Endothelial cell (in vitro differentiated cells): Measurements from ENCODE around the gene GATA3. TPM values are rescaled to one million over a fixed set of nuclear protein-coding genes. Genes with fewer than 3 reads are reported as not detected.

Experiments used
- DNase-seq: peaks from one replicate; pipeline ENCODE4 v3.0.0; 2021; ENCODE audit warnings: low spot score
- H3K27ac Mint-ChIP-seq: one replicate; pipeline ENCODE4 v1.8.0; 2021; ENCODE audit warnings: mixed read lengths, inconsistent platforms; ENCODE audit not compliant: unreplicated experiment
- H3K27me3 Mint-ChIP-seq: one replicate; pipeline ENCODE4 v1.8.0; 2021; ENCODE audit warnings: mild to moderate bottlenecking, moderate library complexity, mixed read lengths, inconsistent platforms; ENCODE audit not compliant: unreplicated experiment
- H3K36me3 Mint-ChIP-seq: one replicate; pipeline ENCODE4 v1.8.0; 2021; ENCODE audit warnings: mild to moderate bottlenecking, low read depth, mixed read lengths, inconsistent platforms; ENCODE audit not compliant: unreplicated experiment
- H3K4me1 Mint-ChIP-seq: one replicate; pipeline ENCODE4 v1.8.0; 2021; ENCODE audit warnings: mild to moderate bottlenecking, mixed read lengths, inconsistent platforms; ENCODE audit not compliant: unreplicated experiment
- H3K4me3 Mint-ChIP-seq: one replicate; pipeline ENCODE4 v1.8.0; 2021; ENCODE audit warnings: mild to moderate bottlenecking, mixed read lengths, inconsistent platforms; ENCODE audit not compliant: unreplicated experiment
- H3K9me3 Mint-ChIP-seq: one replicate; pipeline ENCODE4 v1.8.0; 2021; ENCODE audit warnings: mixed read lengths, inconsistent platforms; ENCODE audit not compliant: unreplicated experiment
- total RNA-seq: library from RNA; stranded (reverse); fragmentation: NEBNext Ultra II Directional; extraction: Animal tissue kit (Norgen Biotek cat#: 25700); gene quantifications from one replicate; pipeline ENCODE4 v1.2.1, GENCODE V29; 2021; ENCODE audit not compliant: unreplicated experiment
- TF ChIP-seq, protein P1 (sequence below): fragments of 200-600 bp; sonication (generic); IDR thresholded peaks from one replicate; pipeline ENCODE4 v1.5.0; 2021; ENCODE audit warnings: antibody characterized with exemption; ENCODE audit not compliant: unreplicated experiment

Gene GATA3
- total RNA-seq, 1 donor from 2014 or later = 70.9 TPM

- peaks cover 3% of the 10 kb centered on the region for H3K36me3 Mint-ChIP-seq
These were observed 40.9 kb upstream of the GATA3 start for GRCh38 chr10:8013619-8014018.

DNA sequence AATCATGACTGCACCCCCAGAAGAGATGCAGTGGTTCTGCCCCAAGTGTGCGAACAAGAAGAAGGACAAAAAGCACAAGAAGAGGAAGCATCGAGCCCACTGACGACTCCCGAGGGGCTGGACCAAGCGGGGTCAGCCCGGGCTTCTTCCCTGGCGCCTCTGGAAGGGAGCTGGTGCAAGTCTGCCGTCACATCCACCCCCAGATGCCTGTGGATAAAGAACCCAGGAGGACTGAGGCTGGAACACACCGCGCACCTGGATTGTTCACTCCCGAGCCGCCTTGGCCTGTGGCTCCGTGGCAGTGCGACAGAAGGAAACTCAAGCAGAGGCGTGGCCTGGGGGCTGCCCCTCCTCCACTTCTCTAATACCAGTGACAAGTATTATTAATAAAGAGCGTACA is 39.8 kb upstream of the GATA3 start:
- H3K9me3 Mint-ChIP-seq = no peaks in the 10 kb centered on the region
- peaks cover 3% of the 10 kb centered on the region for H3K36me3 Mint-ChIP-seq
- no peaks in the 10 kb centered on the region for H3K27me3 Mint-ChIP-seq
- peaks cover 13% of the 10 kb centered on the region for H3K4me1 Mint-ChIP-seq
- H3K4me3 Mint-ChIP-seq = no peak overlapping the region
- no peak overlapping the region for H3K27ac Mint-ChIP-seq
- TF ChIP-seq, protein P1, sequence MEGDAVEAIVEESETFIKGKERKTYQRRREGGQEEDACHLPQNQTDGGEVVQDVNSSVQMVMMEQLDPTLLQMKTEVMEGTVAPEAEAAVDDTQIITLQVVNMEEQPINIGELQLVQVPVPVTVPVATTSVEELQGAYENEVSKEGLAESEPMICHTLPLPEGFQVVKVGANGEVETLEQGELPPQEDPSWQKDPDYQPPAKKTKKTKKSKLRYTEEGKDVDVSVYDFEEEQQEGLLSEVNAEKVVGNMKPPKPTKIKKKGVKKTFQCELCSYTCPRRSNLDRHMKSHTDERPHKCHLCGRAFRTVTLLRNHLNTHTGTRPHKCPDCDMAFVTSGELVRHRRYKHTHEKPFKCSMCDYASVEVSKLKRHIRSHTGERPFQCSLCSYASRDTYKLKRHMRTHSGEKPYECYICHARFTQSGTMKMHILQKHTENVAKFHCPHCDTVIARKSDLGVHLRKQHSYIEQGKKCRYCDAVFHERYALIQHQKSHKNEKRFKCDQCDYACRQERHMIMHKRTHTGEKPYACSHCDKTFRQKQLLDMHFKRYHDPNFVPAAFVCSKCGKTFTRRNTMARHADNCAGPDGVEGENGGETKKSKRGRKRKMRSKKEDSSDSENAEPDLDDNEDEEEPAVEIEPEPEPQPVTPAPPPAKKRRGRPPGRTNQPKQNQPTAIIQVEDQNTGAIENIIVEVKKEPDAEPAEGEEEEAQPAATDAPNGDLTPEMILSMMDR = no peak
- no peak for DNase-seq

More at GRCh38 chr10:8013619-8014018, 40.9 kb upstream of the GATA3 start:
- no peaks in the 10 kb centered on the region for H3K9me3 Mint-ChIP-seq
- DNase-seq = no peak
- H3K27ac Mint-ChIP-seq = no peak overlapping the region
- peaks cover 13% of the 10 kb centered on the region for H3K4me1 Mint-ChIP-seq
- TF ChIP-seq, protein P1 = no peak
- no peak overlapping the region for H3K4me3 Mint-ChIP-seq
- no peaks in the 10 kb centered on the region for H3K27me3 Mint-ChIP-seq

DNA sequence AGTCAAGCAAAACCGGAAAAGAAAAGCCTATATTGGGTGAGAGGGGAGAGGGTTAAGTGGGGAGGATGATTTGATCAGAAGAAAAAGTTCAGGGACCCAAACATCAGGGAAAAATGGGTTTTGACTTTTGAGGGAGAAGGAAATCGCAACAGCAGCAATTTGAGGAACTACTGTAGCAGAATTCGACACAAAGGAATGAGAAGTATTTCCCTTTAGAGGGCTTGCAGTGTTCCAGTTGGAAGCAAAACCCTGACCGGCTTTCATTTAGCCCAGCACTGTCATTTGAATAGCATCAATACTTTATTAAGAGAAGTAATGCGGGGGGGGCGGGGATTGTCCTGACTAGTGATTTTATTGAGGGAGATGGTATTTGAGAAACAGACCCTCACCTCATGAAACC is 37.2 kb upstream of the GATA3 start:
- Mint-ChIP-seq H3K36me3 (peaks cover 3% of the 10 kb centered on the region), H3K4me3 (no peak overlapping the region), H3K4me1 (peaks cover 13% of the 10 kb centered on the region), H3K9me3 (no peaks in the 10 kb centered on the region), H3K27me3 (no peaks in the 10 kb centered on the region), H3K27ac (peak overlapping the region; percentile 45)
- no peak for DNase-seq
- TF ChIP-seq, protein P1 = no peak

GRCh38 chr10:8023321-8023720 is 31.2 kb upstream of the GATA3 start:
- DNase-seq = no peak
- TF ChIP-seq, protein P1 = no peak
- H3K27me3 Mint-ChIP-seq = peaks cover 2% of the 10 kb centered on the region

GRCh38 chr10:8023851-8024250 is 30.6 kb upstream of the GATA3 start:
- no peak for DNase-seq
- H3K9me3 Mint-ChIP-seq = no peaks in the 10 kb centered on the region
- peaks cover 16% of the 10 kb centered on the region for H3K4me1 Mint-ChIP-seq
- no peaks in the 10 kb centered on the region for H3K36me3 Mint-ChIP-seq
- no peak overlapping the region for H3K4me3 Mint-ChIP-seq
- H3K27me3 Mint-ChIP-seq = peaks cover 2% of the 10 kb centered on the region
- no peak overlapping the region for H3K27ac Mint-ChIP-seq
- TF ChIP-seq, protein P1 = no peak

More at GRCh38 chr10:8023321-8023720, 31.2 kb upstream of the GATA3 start:
- no peak overlapping the region for H3K27ac Mint-ChIP-seq
- H3K9me3 Mint-ChIP-seq = no peaks in the 10 kb centered on the region
- no peak overlapping the region for H3K4me3 Mint-ChIP-seq
- peaks cover 16% of the 10 kb centered on the region for H3K4me1 Mint-ChIP-seq
- no peaks in the 10 kb centered on the region for H3K36me3 Mint-ChIP-seq
